Mononuclear cell (primary cell): Measurements from ENCODE around the gene NFYA. TPM values are rescaled to one million over a fixed set of nuclear protein-coding genes. Genes with fewer than 3 reads are reported as not detected.

Source experiments
- H3K27me3 ChIP-seq: 2 replicates; pipeline ENCODE4 v1.6.0; 2011; ENCODE audit warnings: low read length, control low read depth; ENCODE audit not compliant: insufficient read depth
- H3K4me1 ChIP-seq: 2 replicates; pipeline ENCODE4 v1.5.1; 2011; ENCODE audit warnings: mild to moderate bottlenecking, low read length, control low read depth; ENCODE audit not compliant: insufficient read depth
- H3K4me3 ChIP-seq: 2 replicates; pipeline ENCODE4 v1.5.1; 2011; ENCODE audit warnings: mild to moderate bottlenecking, low read length, moderate library complexity
- H3K9me3 ChIP-seq: 2 replicates; pipeline ENCODE4 v1.5.1; 2011; ENCODE audit warnings: low read depth, mild to moderate bottlenecking, control low read depth, low read length
- total RNA-seq: library from RNA; depleted of rRNA; stranded (reverse); fragments of >200 nt; gene quantifications from one replicate; pipeline ENCODE4 v1.2.3, GENCODE V29; 2012

Gene NFYA
- total RNA-seq, 1 donor = 16.6 TPM

DNA sequence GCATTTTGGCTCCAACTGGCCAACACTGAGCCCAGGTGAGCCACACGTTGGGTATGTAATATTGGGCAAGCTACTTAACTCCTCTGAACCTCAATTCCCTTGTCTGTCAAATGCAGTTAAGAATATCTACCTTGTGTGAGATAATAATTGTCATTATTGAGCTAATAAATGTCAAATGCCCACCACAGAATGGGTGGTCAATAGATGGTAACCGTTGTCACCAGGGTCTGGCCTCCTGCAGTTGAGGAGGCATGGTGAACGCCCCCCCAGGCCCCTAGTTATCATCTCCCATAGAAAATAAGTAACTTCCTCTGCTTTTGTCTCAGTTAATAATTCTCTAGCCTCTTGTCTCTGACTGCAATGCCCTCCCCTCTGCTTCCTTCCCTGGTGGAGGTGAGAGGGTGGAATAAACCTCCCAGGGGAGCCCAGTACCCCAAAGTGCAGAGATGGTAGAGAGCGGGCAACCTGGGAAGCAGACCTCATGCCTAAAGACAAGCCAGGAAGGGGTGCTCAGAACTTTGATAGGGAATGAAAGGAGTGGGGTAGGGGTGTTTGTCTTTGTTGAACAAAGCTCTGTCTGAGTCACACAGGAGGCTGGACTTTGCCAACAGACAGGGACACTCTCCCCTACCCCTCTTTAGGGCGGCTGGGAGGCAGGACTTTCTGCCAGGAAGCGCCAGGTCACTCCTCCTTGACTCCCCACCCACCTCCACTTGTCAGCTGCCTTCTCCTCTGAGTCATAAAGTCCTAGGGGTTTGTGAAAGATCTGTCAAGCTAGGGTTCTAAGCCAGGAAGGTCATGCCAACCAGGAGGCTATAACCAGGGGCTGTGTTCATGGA, 32.5 kb upstream of the NFYA start:
- H3K4me1 ChIP-seq = no peaks in the 10 kb centered on the region
- H3K9me3 ChIP-seq = no peaks in the 10 kb centered on the region
- no peaks in the 10 kb centered on the region for H3K27me3 ChIP-seq
- H3K4me3 ChIP-seq = no peak overlapping the region

DNA sequence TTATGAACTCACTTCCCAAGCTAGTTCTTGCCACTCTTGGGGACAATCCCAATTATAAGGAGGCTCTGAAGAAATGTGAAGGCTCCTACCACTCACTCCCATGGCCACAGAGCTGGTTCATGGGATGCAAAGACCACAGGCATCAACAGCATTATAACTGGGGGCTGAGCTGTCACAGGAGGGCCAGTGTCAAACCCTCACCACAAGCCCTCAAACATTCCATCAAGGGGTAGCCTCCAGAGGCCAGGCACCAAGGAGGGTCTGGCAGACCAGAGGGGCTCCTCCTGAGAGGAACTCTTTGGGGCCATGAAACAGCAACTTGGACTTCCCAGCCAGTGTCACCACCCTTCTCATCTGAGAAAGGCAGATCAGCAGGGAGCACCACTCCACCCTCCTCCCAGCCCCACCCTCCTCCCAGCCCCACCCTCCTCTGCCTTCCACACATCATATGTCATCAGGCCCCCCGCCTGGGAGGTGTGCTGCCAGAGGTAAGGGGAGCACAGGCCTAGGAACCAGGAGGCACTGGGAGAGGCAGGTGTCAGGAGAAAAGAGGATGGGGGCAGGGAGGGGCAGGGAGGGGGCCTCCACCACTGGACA, 31.7 kb upstream of the NFYA start:
- Histone ChIP-seq H3K4me1 (no peaks in the 10 kb centered on the region), H3K27me3 (no peaks in the 10 kb centered on the region), H3K4me3 (no peak overlapping the region), H3K9me3 (no peaks in the 10 kb centered on the region)

DNA sequence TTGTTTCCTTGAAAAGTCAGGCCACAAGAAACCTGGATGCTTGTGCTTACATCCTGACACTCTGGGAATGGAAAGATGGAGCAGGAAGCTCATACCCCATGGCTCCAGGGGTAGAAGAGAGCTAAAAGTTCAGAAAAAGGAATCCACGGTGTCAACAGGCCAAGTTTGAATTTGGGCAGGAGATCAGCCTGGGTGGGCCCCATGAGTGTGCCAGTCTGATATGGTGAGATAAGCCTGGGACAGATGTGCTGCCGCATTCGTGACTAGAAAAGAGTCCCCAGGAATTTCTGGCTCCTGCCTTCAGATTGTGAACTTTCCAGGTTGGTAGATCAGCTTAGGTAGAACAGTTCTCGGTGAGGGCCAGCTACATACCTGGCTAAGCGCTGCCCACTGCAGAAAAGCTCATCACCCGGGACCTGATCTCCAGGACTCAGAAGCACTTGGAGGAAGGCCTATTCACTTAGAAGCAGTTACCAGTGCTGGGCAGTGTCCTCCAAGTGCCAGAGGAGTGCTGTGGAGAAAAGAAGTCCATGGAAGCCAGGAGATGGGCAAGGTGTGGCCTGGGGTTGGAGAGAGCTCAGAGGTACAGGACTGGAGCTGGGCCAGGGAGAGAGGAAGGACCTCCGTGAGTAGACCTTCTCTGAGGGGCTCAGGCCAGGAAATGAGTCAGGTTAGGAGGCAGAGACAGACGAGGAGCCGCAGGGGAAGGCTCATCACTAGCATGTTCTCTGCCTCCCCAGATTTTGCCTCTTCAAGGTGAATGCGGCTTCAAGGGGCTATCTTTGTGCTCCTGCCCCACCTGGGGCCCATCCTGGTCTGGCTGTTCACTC, 30.3 kb upstream of the NFYA start, which contains the start of gene TSPO2:
Gene TSPO2 (plus strand): TSS at position 242 of the 830 bp plus-strand sequence. CDS start 519 bp downstream, at position 761.
- no peak within 1 kb of the TSS for H3K4me3 ChIP-seq
- no peaks in the 10 kb centered on the region for H3K4me1 ChIP-seq
- no peaks in the 10 kb centered on the region for H3K27me3 ChIP-seq
- H3K9me3 ChIP-seq = no peaks in the 10 kb centered on the region

DNA sequence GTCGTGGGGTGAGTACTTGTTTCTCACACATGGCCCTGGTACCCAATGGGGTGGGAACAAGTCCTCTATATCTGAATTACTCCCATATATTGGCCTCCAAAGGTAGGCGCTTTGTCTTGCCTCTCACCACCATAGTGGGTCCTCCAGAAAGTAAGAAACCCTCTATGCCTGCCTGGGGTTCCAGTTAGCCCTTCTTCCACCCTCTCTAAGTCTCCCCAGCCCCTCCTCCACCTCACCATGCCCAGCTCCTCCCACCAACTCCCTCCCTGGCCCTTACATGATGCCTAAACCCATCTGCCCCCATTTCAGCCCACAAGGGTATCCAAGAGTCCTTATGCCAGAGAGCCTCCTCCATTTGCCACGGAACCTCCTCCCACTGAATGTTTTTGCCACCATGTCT, 29.6 kb upstream of the NFYA start:
- no peaks in the 10 kb centered on the region for H3K27me3 ChIP-seq
- no peaks in the 10 kb centered on the region for H3K9me3 ChIP-seq
- H3K4me3 ChIP-seq = no peak overlapping the region
- H3K4me1 ChIP-seq = no peaks in the 10 kb centered on the region

DNA sequence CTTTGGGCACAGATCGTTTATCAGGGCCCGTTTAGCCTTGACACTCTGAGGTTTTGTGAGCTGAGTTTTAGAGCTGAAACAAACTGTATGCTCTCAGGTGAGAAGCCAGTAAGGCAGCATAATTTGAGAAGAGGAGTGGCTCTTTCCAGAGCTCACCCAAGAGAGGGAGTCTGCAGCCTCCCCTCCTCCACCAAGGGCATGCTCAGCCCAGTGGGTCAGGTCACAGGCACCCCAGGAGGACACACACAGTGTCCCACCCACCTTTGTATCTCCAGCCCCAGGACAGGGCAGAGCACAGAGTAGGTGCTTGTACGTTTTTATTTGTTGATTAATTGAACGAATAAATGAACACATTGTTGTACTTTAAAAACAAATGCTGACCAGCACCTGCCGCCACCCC, 27.1 kb upstream of the NFYA start:
- Histone ChIP-seq H3K4me3 (no peak overlapping the region), H3K9me3 (no peaks in the 10 kb centered on the region), H3K27me3 (no peaks in the 10 kb centered on the region), H3K4me1 (no peaks in the 10 kb centered on the region)

DNA sequence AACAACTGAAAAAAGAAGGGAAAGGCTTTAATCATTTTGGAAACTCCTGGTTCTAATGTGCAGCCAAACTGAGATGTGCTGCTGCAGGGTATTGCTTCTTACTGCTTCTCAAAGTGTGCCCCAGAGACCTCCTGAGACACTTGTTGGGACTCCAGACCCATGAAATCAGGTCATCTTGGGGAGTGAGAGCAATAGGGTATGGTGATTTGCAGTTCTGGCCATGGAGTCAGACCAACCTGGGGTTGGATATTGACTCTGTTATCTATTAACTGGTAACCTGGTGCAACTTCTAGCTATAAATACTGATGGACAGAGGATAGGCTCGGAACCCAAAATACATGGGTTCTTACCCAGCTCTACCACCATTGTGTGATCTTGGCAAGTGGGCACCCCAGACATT, 26.7 kb upstream of the NFYA start:
- no peaks in the 10 kb centered on the region for H3K9me3 ChIP-seq
- peaks cover under 1% of the 10 kb centered on the region for H3K4me1 ChIP-seq
- no peaks in the 10 kb centered on the region for H3K27me3 ChIP-seq
- no peak overlapping the region for H3K4me3 ChIP-seq

DNA sequence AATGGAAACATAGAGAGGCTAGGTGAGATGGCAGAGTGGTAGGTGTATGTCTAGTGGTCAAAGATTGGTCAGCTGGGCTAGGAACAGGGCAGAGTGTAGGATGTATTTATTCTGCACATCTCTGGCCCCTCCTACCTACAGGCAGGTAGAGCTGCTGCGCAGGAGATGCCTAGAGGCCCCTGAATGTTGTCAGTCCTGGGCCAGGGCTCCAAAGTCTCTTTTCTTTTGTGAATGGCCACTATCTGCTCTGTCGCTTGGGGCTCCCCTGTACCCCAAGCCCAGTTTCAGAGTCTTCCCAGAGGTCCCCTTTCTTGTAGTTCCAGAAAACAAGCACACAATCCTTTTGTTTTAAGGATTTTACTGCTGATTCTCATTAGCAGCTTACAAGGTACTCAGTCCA, 25.5 kb upstream of the NFYA start:
- Histone ChIP-seq H3K4me3 (no peak overlapping the region), H3K4me1 (peaks cover 13% of the 10 kb centered on the region), H3K9me3 (no peaks in the 10 kb centered on the region), H3K27me3 (no peaks in the 10 kb centered on the region)

DNA sequence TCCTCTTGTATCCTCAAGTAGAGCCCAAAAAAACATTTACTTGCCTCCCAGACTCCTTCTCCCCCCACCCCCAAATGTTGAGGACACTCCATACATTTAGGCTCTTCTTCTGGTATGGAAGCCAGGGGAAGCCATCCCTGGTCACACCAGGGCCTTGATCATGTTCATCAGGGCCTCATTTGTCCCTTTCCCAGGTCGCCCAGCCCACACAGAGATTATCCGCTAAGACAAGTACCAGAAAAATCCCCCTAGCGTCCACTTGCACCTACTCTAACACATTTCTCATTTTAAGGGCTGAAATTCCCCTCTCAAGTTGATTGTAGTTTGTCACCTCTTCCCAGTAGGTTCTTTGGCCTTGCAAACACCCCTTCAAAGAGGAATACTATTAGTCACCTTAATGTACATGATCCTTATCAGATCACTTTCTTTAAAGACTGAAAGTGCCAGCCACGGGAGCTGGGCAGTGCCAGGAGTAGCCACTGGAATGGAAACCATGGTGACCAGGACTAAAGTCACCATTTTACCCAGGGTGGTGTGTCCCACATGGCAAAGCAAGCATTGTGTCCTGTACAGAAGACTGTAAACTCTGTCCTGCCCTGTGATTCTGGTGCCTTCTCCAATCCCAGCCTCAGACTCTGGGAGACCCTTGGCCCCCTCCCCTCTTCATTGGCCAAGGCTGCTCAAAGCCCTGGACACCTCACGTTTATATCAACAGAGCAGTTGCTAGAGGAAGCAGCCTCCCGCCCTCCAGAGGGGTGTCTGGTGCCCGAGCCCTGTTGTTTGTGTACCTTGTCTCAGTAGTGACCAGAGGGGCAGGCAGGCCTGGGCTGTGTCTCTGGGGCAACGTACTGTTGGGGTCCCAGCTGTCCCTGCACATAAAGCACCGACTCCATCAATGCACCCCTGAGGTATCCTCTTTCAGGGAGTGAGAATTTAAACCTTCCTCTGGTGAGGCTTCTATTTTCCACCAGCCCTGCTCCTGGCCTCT, 24.7 kb upstream of the NFYA start:
- H3K4me3 ChIP-seq = no peak overlapping the region
- peaks cover 18% of the 10 kb centered on the region for H3K4me1 ChIP-seq
- H3K9me3 ChIP-seq = no peaks in the 10 kb centered on the region
- no peaks in the 10 kb centered on the region for H3K27me3 ChIP-seq

DNA sequence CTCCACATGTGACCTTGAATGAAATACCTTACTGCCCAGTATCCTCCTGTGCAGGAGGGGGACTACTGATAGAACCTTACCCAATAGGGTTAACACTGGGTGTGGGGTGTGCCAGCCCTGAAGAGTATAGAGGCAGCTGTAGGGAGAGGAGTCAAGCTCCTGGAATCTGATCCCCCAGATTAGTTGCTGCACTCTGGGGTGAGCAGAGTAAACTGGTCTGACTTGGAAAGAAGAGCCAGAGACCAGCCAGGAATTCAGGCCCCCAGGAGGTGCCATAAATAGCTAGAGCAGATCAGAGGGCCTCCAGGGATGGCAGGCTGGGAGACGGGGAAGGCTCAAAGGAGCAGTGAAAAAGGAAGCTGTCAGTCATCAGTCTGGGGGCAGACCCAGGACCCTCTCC, 23.3 kb upstream of the NFYA start:
- H3K4me1 ChIP-seq = peaks cover 18% of the 10 kb centered on the region
- H3K9me3 ChIP-seq = no peaks in the 10 kb centered on the region
- no peak overlapping the region for H3K4me3 ChIP-seq
- H3K27me3 ChIP-seq = no peaks in the 10 kb centered on the region

DNA sequence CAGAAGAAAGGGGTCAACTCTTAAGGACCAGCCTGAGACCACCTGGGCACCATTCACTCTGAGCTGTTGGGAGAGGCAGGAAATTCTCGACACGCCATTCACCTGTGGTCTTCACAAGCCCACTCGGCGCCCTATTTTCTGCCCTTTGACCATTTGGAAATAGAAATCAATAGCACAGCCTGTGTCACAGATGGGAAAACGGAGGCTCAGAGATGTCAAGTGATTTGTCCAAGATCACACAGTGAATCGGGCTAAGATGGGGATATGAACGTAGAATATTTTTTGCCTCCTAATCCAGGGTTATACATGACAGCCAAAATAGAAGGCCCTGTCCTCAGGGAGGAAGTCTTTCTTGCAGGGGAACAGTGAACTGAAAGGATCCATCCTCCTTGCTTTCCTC, 22.8 kb upstream of the NFYA start:
- Histone ChIP-seq H3K27me3 (no peaks in the 10 kb centered on the region), H3K4me1 (peaks cover 18% of the 10 kb centered on the region)

DNA sequence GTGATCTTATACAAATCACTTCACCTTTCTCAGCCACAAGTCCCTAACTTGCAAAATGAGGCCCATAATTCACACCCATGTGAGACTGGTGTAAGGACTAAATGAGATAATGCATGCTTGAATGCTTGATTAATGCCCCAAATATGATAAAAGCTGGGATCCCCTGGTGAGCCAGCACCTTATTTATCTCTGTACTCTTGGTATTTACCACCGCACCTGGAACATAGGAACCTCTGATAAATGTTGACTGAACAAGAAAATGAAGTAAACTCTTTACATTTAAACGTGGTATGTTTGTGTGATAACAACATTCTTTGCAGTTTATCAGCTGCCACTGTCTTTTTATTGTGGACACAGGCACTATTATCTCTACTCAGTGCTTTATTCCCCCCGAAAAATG, 22.2 kb upstream of the NFYA start:
- Histone ChIP-seq H3K4me1 (peaks cover 18% of the 10 kb centered on the region), H3K4me3 (no peak overlapping the region), H3K9me3 (no peaks in the 10 kb centered on the region), H3K27me3 (no peaks in the 10 kb centered on the region)

More for the DNA sequence above, 22.8 kb upstream of the NFYA start:
- H3K9me3 ChIP-seq = no peaks in the 10 kb centered on the region
- H3K4me3 ChIP-seq = no peak overlapping the region

DNA sequence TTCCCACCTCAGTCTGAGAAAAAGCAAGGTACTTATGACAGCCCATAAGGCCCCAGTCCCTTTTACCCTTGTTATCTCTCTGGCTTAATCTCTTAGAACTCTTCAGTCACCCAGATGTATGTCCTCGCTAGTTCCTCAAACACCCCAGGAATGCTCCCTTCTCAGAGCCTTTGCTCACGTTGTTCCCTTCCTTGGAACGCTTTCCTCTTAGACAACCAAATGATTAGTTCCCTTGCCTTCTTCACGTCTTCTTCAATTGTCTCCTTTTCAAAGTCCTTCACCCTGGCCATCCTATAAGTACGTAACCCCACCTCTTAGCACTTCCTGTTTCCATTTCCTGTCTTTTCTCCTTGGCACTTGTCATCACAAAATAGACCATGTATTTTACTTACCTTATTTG, 20.9 kb upstream of the NFYA start:
- H3K4me1 ChIP-seq = peaks cover 18% of the 10 kb centered on the region
- H3K4me3 ChIP-seq = no peak overlapping the region
- no peaks in the 10 kb centered on the region for H3K27me3 ChIP-seq
- H3K9me3 ChIP-seq = no peaks in the 10 kb centered on the region

DNA sequence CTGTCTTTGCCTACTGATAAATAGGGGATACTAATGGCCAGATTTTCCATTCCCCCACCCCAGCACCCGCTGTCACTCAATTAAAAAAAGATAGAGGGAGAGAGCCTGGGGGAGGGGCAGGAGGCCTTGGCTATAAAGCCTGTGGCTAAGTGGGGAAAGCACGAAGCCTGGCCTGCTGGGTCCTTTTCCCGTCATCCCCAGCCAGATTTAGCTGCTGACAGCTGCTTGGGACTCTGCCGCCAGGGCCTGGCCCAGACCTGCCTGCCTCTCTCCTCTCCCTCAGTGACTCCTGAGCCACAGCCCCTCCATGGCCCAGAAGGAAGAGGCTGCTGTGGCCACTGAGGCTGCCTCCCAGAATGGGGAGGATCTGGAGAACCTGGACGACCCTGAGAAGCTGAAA, 19.7 kb upstream of the NFYA start, which contains the start of gene APOBEC2:
Gene APOBEC2 (plus strand): TSS at position 162 of the 400 bp plus-strand sequence. CDS start 146 bp downstream, at position 308.
- Histone ChIP-seq H3K27me3 (no peaks in the 10 kb centered on the region), H3K9me3 (no peaks in the 10 kb centered on the region), H3K4me1 (peaks cover 18% of the 10 kb centered on the region), H3K4me3 (no peak within 1 kb of the TSS)

DNA sequence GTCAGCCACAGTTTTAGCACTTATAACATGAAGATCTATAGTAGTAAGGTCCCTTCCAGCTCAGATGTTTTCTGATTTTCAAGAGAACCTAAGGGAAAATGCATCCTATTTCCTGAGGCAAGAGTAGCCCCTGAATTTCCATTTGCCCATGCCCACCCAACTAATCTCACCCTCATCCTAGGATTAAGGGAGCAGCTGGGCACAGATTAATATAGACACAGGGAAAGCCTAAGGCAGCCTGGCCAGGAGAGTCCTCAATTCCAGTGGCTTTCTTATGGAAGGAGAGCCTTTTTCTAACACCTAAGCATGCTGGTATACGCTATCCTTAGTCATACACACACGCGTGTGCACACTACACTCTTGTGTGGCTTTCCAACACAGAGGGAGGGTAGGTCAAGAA, 18.3 kb upstream of the NFYA start:
- no peaks in the 10 kb centered on the region for H3K9me3 ChIP-seq
- no peaks in the 10 kb centered on the region for H3K27me3 ChIP-seq
- H3K4me3 ChIP-seq = no peak overlapping the region
- peaks cover 22% of the 10 kb centered on the region for H3K4me1 ChIP-seq
